HEK293 (cell line): ENCODE measurements around the gene RIMKLA.

Experiments used
- EGR2 ChIP-seq: fragments of 450-650 bp; formaldehyde crosslinking; IDR thresholded peaks from 2 replicates; pipeline ENCODE4 v1.5.1; 2016; ENCODE audit warnings: low read depth, missing biosample characterization, missing genetic modification characterization
- GLI2 ChIP-seq: fragments of 450-650 bp; formaldehyde crosslinking; IDR thresholded peaks from 2 replicates; pipeline ENCODE4; 2017; ENCODE audit warnings: missing biosample characterization, missing genetic modification characterization, low read depth, borderline replicate concordance
- GLIS1 ChIP-seq: fragments of 450-650 bp; formaldehyde crosslinking; IDR thresholded peaks from 2 replicates; pipeline ENCODE4 v1.5.1; 2016; ENCODE audit warnings: missing biosample characterization, missing genetic modification characterization
- GLIS2 ChIP-seq: fragments of 450-650 bp; formaldehyde crosslinking; IDR thresholded peaks from 2 replicates; pipeline ENCODE4 v1.5.1; 2016; ENCODE audit warnings: missing biosample characterization, missing genetic modification characterization
- HOXD13 ChIP-seq: sonication (generic); formaldehyde crosslinking; IDR thresholded peaks from 2 replicates; pipeline ENCODE4 v1.8.0; 2022; ENCODE audit warnings: missing genetic modification reagents, borderline replicate concordance
- IKZF3 ChIP-seq: fragments of 450-650 bp; IDR thresholded peaks from 2 replicates; pipeline ENCODE4 v1.5.0; 2018; ENCODE audit warnings: missing biosample characterization, mild to moderate bottlenecking, missing genetic modification characterization, moderate library complexity
- KLF17 ChIP-seq: fragments of 450-650 bp; formaldehyde crosslinking; IDR thresholded peaks from 2 replicates; pipeline ENCODE4 v1.5.1; 2016; ENCODE audit warnings: missing biosample characterization, missing genetic modification characterization
- KLF7 ChIP-seq: fragments of 450-650 bp; formaldehyde crosslinking; IDR thresholded peaks from 2 replicates; pipeline ENCODE4 v1.5.1; 2016; ENCODE audit warnings: missing biosample characterization, missing genetic modification characterization, borderline replicate concordance
- OVOL3 ChIP-seq: fragments of 450-650 bp; formaldehyde crosslinking; IDR thresholded peaks from 2 replicates; pipeline ENCODE4 v1.5.1; 2016; ENCODE audit warnings: missing biosample characterization, missing genetic modification characterization
- ZBTB20 ChIP-seq: fragments of 450-650 bp; formaldehyde crosslinking; IDR thresholded peaks from 2 replicates; pipeline ENCODE4 v1.5.1; 2016; ENCODE audit warnings: missing biosample characterization, missing genetic modification characterization
- ZBTB48 ChIP-seq: fragments of 450-650 bp; formaldehyde crosslinking; IDR thresholded peaks from 2 replicates; pipeline ENCODE4 v1.5.1; 2016; ENCODE audit warnings: missing biosample characterization, missing genetic modification characterization
- ZBTB7A ChIP-seq: fragments of 450-650 bp; formaldehyde crosslinking; IDR thresholded peaks from 2 replicates; pipeline ENCODE4 v1.5.1; 2016; ENCODE audit warnings: low read depth, missing biosample characterization, missing genetic modification characterization
- ZBTB8A ChIP-seq: fragments of 450-650 bp; formaldehyde crosslinking; IDR thresholded peaks from 2 replicates; pipeline ENCODE4 v1.5.1; 2016; ENCODE audit warnings: missing biosample characterization, missing genetic modification characterization
- ZNF121 ChIP-seq: fragments of 450-650 bp; formaldehyde crosslinking; IDR thresholded peaks from 2 replicates; pipeline ENCODE4 v1.5.1; 2016; ENCODE audit warnings: missing biosample characterization, missing genetic modification characterization
- ZNF140 ChIP-seq: fragments of 450-650 bp; formaldehyde crosslinking; IDR thresholded peaks from 2 replicates; pipeline ENCODE4 v1.5.1; 2016; ENCODE audit warnings: missing biosample characterization, missing genetic modification characterization
- ZNF148 ChIP-seq: fragments of 450-650 bp; formaldehyde crosslinking; IDR thresholded peaks from 2 replicates; pipeline ENCODE4 v1.5.0; 2017; ENCODE audit warnings: missing biosample characterization, missing genetic modification characterization, borderline replicate concordance
- ZNF169 ChIP-seq: fragments of 450-650 bp; formaldehyde crosslinking; IDR thresholded peaks from 2 replicates; pipeline ENCODE4 v1.5.1; 2016; ENCODE audit warnings: missing biosample characterization, missing genetic modification characterization
- ZNF2 ChIP-seq: fragments of 450-650 bp; formaldehyde crosslinking; IDR thresholded peaks from 2 replicates; pipeline ENCODE4 v1.5.1; 2016; ENCODE audit warnings: missing biosample characterization, missing genetic modification characterization
- ZNF211 ChIP-seq: fragments of 450-650 bp; formaldehyde crosslinking; IDR thresholded peaks from 2 replicates; pipeline ENCODE4 v1.5.1; 2016; ENCODE audit warnings: low read depth, missing biosample characterization, missing genetic modification characterization
- ZNF23 ChIP-seq: fragments of 450-650 bp; formaldehyde crosslinking; IDR thresholded peaks from 2 replicates; pipeline ENCODE4 v1.5.1; 2016; ENCODE audit warnings: missing biosample characterization, missing genetic modification characterization, borderline replicate concordance
- ZNF266 ChIP-seq: fragments of 450-650 bp; formaldehyde crosslinking; IDR thresholded peaks from 2 replicates; pipeline ENCODE4 v1.5.1; 2016; ENCODE audit warnings: missing biosample characterization, missing genetic modification characterization, low read depth
- ZNF335 ChIP-seq: fragments of 450-650 bp; formaldehyde crosslinking; conservative IDR thresholded peaks from 2 replicates; pipeline ENCODE4 v1.5.1; 2016; ENCODE audit warnings: missing biosample characterization, missing genetic modification characterization
- ZNF350 ChIP-seq: fragments of 450-650 bp; formaldehyde crosslinking; IDR thresholded peaks from 2 replicates; pipeline ENCODE4 v1.5.0; 2017; ENCODE audit warnings: missing biosample characterization, mild to moderate bottlenecking, missing genetic modification characterization
- ZNF433 ChIP-seq: fragments of 450-650 bp; formaldehyde crosslinking; IDR thresholded peaks from 2 replicates; pipeline ENCODE4 v1.5.1; 2016; ENCODE audit warnings: missing biosample characterization, missing genetic modification characterization, low read depth
- ZNF529 ChIP-seq: fragments of 450-650 bp; formaldehyde crosslinking; IDR thresholded peaks from 2 replicates; pipeline ENCODE4 v1.5.1; 2017; ENCODE audit warnings: missing genetic modification characterization, missing biosample characterization; ENCODE audit not compliant: insufficient replicate concordance
- ZNF530 ChIP-seq: fragments of 450-650 bp; formaldehyde crosslinking; IDR thresholded peaks from 2 replicates; pipeline ENCODE4 v1.5.1; 2016; ENCODE audit warnings: low read depth, missing biosample characterization, missing genetic modification characterization
- ZNF548 ChIP-seq: fragments of 450-650 bp; formaldehyde crosslinking; IDR thresholded peaks from 2 replicates; pipeline ENCODE4 v1.5.1; 2016; ENCODE audit warnings: missing biosample characterization, missing genetic modification characterization
- ZNF639 ChIP-seq: fragments of 450-650 bp; formaldehyde crosslinking; IDR thresholded peaks from 2 replicates; pipeline ENCODE4 v1.5.1; 2016; ENCODE audit warnings: missing biosample characterization, missing genetic modification characterization
- ZNF777 ChIP-seq: fragments of 450-650 bp; formaldehyde crosslinking; IDR thresholded peaks from 2 replicates; pipeline ENCODE4 v1.5.1; 2017; ENCODE audit warnings: missing biosample characterization, missing genetic modification characterization, borderline replicate concordance
- ZSCAN18 ChIP-seq: fragments of 450-650 bp; formaldehyde crosslinking; IDR thresholded peaks from 2 replicates; pipeline ENCODE4 v1.5.1; 2016; ENCODE audit warnings: missing biosample characterization, missing genetic modification characterization
- TF ChIP-seq, protein P1 (sequence below): fragments of 450-650 bp; formaldehyde crosslinking; IDR thresholded peaks from 2 replicates; pipeline ENCODE4 v1.5.1; 2016; ENCODE audit warnings: missing biosample characterization, missing genetic modification characterization
- TF ChIP-seq, protein P2 (sequence below): fragments of 450-650 bp; formaldehyde crosslinking; IDR thresholded peaks from 2 replicates; pipeline ENCODE4 v1.5.1; 2016; ENCODE audit warnings: missing biosample characterization, missing genetic modification characterization

Gene RIMKLA

DNA sequence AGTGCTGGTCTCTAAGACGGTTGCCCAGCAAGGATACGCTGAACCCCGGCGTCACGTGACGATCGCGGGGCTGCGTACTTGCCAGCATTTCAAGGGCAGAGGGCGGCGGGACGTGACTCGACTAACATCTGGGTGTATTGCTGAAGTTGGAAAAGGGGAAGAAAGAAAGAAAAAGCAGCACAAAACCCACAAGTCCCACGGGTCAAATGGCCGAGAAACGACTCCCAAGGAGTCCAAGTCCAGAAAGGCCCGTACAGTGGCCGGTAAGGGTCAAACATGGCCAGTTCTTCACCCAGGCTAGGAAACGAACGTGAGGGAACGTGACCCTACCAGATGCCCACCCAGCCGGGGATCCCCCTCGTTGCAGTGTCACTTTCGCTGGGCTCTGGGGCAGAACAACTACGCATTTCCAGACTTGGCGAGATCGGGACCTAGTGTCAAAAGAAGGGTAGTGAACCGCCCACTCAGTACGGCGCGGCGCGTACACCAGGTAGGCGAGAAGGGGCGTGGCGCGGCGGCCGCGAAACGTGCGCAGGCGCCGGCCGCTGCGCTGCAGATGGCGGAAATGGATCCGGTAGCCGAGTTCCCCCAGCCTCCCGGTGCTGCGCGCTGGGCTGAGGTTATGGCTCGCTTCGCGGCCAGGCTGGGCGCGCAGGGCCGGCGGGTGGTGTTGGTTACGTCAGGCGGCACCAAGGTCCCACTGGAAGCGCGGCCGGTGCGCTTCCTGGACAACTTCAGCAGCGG, 75.6 kb downstream of the RIMKLA start, which contains the start of the genes PPCS and ZMYND12 (continued):
- TF ChIP-seq KLF17 (no peak), ZNF777 (tag by site-specific recombination) (peak; percentile 20; the same call in 1 of the 2 replicates), ZBTB20 (tag by site-specific recombination) (peak; percentile 36; the same call in 1 of the 2 replicates), ZBTB7A (no peak), ZNF266 (no peak), ZBTB8A (peak; percentile 48; the same call in 1 of the 2 replicates), ZNF23 (tag by site-specific recombination) (no peak), ZNF639 (no peak), IKZF3 (tag by site-specific recombination) (no peak), OVOL3 (tag by site-specific recombination) (0 out of 2 replicates have a peak, but pooled peaks have one; percentile 18), ZNF169 (no peak), ZBTB48 (tag by site-specific recombination) (peak; percentile 28), KLF7 (tag by site-specific recombination) (no peak), ZNF529 (tag by site-specific recombination) (no peak), GLIS2 (tag by site-specific recombination) (peak; percentile 29; the same call in 1 of the 2 replicates), HOXD13 (CRISPR knock-in tag) (no peak), ZNF140 (tag by site-specific recombination) (no peak), ZNF148 (tag by site-specific recombination) (no peak), ZSCAN18 (no peak), ZNF530 (tag by site-specific recombination) (no peak), EGR2 (tag by site-specific recombination) (peak; percentile 87), ZNF2 (tag by site-specific recombination) (0 out of 2 replicates have a peak, but pooled peaks have one; percentile 78), ZNF548 (tag by site-specific recombination) (no peak), ZNF350 (tag by site-specific recombination) (no peak), GLIS1 (tag by site-specific recombination) (no peak), ZNF121 (tag by site-specific recombination) (no peak), ZNF211 (tag by site-specific recombination) (no peak), ZNF433 (no peak), ZNF335 (tag by site-specific recombination) (peak; percentile 89; the same call in 1 of the 2 replicates), GLI2 (tag by site-specific recombination) (no peak)
- TF ChIP-seq, protein P1, sequence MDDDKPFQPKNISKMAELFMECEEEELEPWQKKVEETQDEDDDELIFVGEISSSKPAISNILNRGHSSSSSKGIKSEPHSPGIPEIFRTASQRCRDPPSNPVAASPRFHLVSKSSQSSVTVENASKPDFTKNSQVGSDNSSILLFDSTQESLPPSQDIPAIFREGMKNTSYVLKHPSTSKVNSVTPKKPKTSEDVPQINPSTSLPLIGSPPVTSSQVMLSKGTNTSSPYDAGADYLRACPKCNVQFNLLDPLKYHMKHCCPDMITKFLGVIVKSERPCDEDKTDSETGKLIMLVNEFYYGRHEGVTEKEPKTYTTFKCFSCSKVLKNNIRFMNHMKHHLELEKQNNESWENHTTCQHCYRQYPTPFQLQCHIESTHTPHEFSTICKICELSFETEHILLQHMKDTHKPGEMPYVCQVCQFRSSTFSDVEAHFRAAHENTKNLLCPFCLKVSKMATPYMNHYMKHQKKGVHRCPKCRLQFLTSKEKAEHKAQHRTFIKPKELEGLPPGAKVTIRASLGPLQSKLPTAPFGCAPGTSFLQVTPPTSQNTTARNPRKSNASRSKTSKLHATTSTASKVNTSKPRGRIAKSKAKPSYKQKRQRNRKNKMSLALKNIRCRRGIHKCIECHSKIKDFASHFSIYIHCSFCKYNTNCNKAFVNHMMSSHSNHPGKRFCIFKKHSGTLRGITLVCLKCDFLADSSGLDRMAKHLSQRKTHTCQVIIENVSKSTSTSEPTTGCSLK (tag by site-specific recombination), result no peak
- TF ChIP-seq, protein P2, sequence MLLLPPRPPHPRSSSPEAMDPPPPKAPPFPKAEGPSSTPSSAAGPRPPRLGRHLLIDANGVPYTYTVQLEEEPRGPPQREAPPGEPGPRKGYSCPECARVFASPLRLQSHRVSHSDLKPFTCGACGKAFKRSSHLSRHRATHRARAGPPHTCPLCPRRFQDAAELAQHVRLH (tag by site-specific recombination), result peak; percentile 82
